Activated T-helper 2 cell treated with anti-CD3 and anti-CD28 coated beads, Interferon-gamma antibody, Interleukin-2, Interleukin-4, amounts not matched to agents 10 μg/mL and 5 μg/mL and 100 μg/mL, durations not matched to agents 14 hours and 24 hours and 36 hours (primary cell): ENCODE results near the gene GTPBP2. TPM values are rescaled to one million over a fixed set of nuclear protein-coding genes. Genes with fewer than 3 reads are reported as not detected.

Experiments
- DNase-seq: peaks from one replicate; pipeline ENCODE4 v3.0.0; 2021; ENCODE audit warnings: low spot score
- H3K27ac Mint-ChIP-seq: one replicate; pipeline ENCODE4 v1.8.0; 2021; ENCODE audit warnings: mixed read lengths
- H3K27me3 Mint-ChIP-seq: one replicate; pipeline ENCODE4 v1.8.0; 2021; ENCODE audit warnings: low read depth, mixed read lengths
- H3K36me3 Mint-ChIP-seq: one replicate; pipeline ENCODE4 v1.8.0; 2021; ENCODE audit warnings: low read depth, mixed read lengths
- H3K4me1 Mint-ChIP-seq: one replicate; pipeline ENCODE4 v1.8.0; 2021; ENCODE audit warnings: low read depth, mixed read lengths
- H3K4me3 Mint-ChIP-seq: one replicate; pipeline ENCODE4 v1.8.0; 2021; ENCODE audit warnings: low read depth, mild to moderate bottlenecking, moderate library complexity, mixed read lengths
- H3K9me3 Mint-ChIP-seq: one replicate; pipeline ENCODE4 v1.8.0; 2021; ENCODE audit warnings: mixed read lengths
- intact Hi-C: fragments of 100-400 bp; cut with micrococcal nuclease; formaldehyde crosslinking; loops from one replicate; pipeline ENCODE4 v1.15.1; 2023
- total RNA-seq: library from RNA; stranded (reverse); gene quantifications from 2 replicates; pipeline ENCODE4 v1.2.3, GENCODE V29; 2022

GTPBP2 gene
- total RNA-seq, 1 donor from 2014 or later, result 71.7 TPM

- intact Hi-C loops, result loop anchor here (2.0 kb wide), 2 partner anchors 53 to 59 kb away; partner anchors contain the start of genes GTPBP2, POLR1C and YIPF3
- Mint-ChIP-seq H3K9me3 (no peaks in the 10 kb centered on the region), H3K36me3 (peaks cover 50% of the 10 kb centered on the region), H3K4me3 (peak within 1 kb of the TSS; percentile 91), H3K27ac (peak within 1 kb of the TSS; percentile 91), H3K27me3 (no peaks in the 10 kb centered on the region), H3K4me1 (peaks cover 44% of the 10 kb centered on the region)
- DNase-seq, result peak; percentile 88
Observed at GRCh38 chr6:43575772-43576551, 53.1 kb downstream of the GTPBP2 start, which contains the start of the genes POLH and XPO5. TSS of gene POLH (plus strand) at chr6:43576185. CDS start at chr6:43582320, 6,135 bp downstream. TSS of gene XPO5 (minus strand) at chr6:43576038. CDS start at chr6:43575864, 174 bp downstream.

GRCh38 chr6:43575105-43575771, 53.8 kb downstream of the GTPBP2 start:
- intact Hi-C loops, result no loop called here
- peaks cover 49% of the 10 kb centered on the region for H3K4me1 Mint-ChIP-seq
- peak overlapping the region; percentile 91 for H3K27ac Mint-ChIP-seq
- peak overlapping the region; percentile 91 for H3K4me3 Mint-ChIP-seq
- no peak for DNase-seq
- H3K9me3 Mint-ChIP-seq, result no peaks in the 10 kb centered on the region
- peaks cover 57% of the 10 kb centered on the region for H3K36me3 Mint-ChIP-seq
- no peaks in the 10 kb centered on the region for H3K27me3 Mint-ChIP-seq

GRCh38 chr6:43572015-43572414, 57.0 kb downstream of the GTPBP2 start:
- H3K4me3 Mint-ChIP-seq, result no peak overlapping the region
- no peaks in the 10 kb centered on the region for H3K9me3 Mint-ChIP-seq

GRCh38 chr6:43570876-43571441, 58.1 kb downstream of the GTPBP2 start:
- H3K27me3 Mint-ChIP-seq, result no peaks in the 10 kb centered on the region
- H3K4me3 Mint-ChIP-seq, result peak overlapping the region; percentile 40
- peaks cover 27% of the 10 kb centered on the region for H3K4me1 Mint-ChIP-seq
- peak overlapping the region; percentile 89 for H3K27ac Mint-ChIP-seq
- intact Hi-C loops, result loop anchor here (5.0 kb wide), 1 partner anchor 189 kb away; no protein-coding TSS in a partner anchor
- no peak for DNase-seq
- H3K9me3 Mint-ChIP-seq, result no peaks in the 10 kb centered on the region
- peaks cover 64% of the 10 kb centered on the region for H3K36me3 Mint-ChIP-seq

More at GRCh38 chr6:43572015-43572414, 57.0 kb downstream of the GTPBP2 start:
- DNase-seq, result no peak
- H3K27ac Mint-ChIP-seq, result peak overlapping the region; percentile 57
- peaks cover 27% of the 10 kb centered on the region for H3K4me1 Mint-ChIP-seq
- intact Hi-C loops, result loop anchor here (5.0 kb wide), 1 partner anchor 190 kb away; no protein-coding TSS in a partner anchor
- H3K27me3 Mint-ChIP-seq, result no peaks in the 10 kb centered on the region
- peaks cover 61% of the 10 kb centered on the region for H3K36me3 Mint-ChIP-seq

Other genes starting within 250 kb of the GTPBP2 start
- gene ABCC10, start 201.7 kb downstream of the GTPBP2 start, total RNA-seq, result 45.6 and 46.7 TPM in 2 replicates
- gene DLK2, start 173.7 kb downstream of the GTPBP2 start, total RNA-seq, result 2.1 and 2.5 TPM in 2 replicates
- gene TJAP1, start 151.7 kb downstream of the GTPBP2 start, total RNA-seq, result 36.0 and 42.7 TPM in 2 replicates
- 0.11 and 0.21 TPM in 2 replicates for gene LRRC73, start 118.9 kb downstream of the GTPBP2 start, total RNA-seq
- gene YIPF3, start 112.3 kb downstream of the GTPBP2 start, total RNA-seq, result 51.7 and 59.0 TPM in 2 replicates
- 60.8 and 63.8 TPM in 2 replicates for gene POLR1C, start 112.2 kb downstream of the GTPBP2 start, total RNA-seq
- 114 and 119 TPM in 2 replicates for gene XPO5, start 53.2 kb downstream of the GTPBP2 start, total RNA-seq
- 35.7 and 44.5 TPM in 2 replicates for gene POLH, start 53.1 kb downstream of the GTPBP2 start, total RNA-seq
- gene MAD2L1BP, start 6.6 kb upstream of the GTPBP2 start, total RNA-seq, result 35.4 and 38.4 TPM in 2 replicates
- not detected in 2 replicates for gene RSPH9, start 15.8 kb upstream of the GTPBP2 start, total RNA-seq
- gene MRPS18A, start 58.5 kb upstream of the GTPBP2 start, total RNA-seq, result 44.8 and 45.1 TPM in 2 replicates
- gene VEGFA, start 140.9 kb upstream of the GTPBP2 start, total RNA-seq, result 50.7 and 55.2 TPM in 2 replicates